Cardiac fibroblast (primary cell): ENCODE results near the gene GFPT2.

Experiments used
- DNase-seq, 2 donors: peaks; one replicate each; pipeline versions ENCODE4 v3.0.0 to v3.0.0-alpha.2; 2010; ENCODE audit warnings: low read depth in 2 of 2
- H3K4me3 ChIP-seq, 2 donors: replicated peaks in 1 of 2; 1 replicate in 1 of 2; 2 replicates in 1 of 2; pipeline ENCODE4 v1.5.1; 2011; ENCODE audit warnings: low read depth in 2 of 2, low read length in 2 of 2, mild to moderate bottlenecking in 2 of 2, moderate library complexity in 1 of 2
- CTCF ChIP-seq: IDR thresholded peaks from one replicate; pipeline ENCODE4 v1.5.1; 2011; ENCODE audit warnings: low read depth, mild to moderate bottlenecking, low read length, inconsistent platforms

The GFPT2 gene

GRCh38 chr5:180382926-180383325 is 29.8 kb upstream of the GFPT2 start:
- H3K4me3 ChIP-seq, result no peak overlapping the region
- DNase-seq, result no peak
- no peak for TF ChIP-seq CTCF

GRCh38 chr5:180381851-180382480 is 28.8 kb upstream of the GFPT2 start:
- no peak for TF ChIP-seq CTCF
- no peak for DNase-seq
- H3K4me3 ChIP-seq, result no peak overlapping the region

GRCh38 chr5:180381428-180381827 is 28.3 kb upstream of the GFPT2 start:
- no peak for TF ChIP-seq CTCF
- DNase-seq, result no peak
- H3K4me3 ChIP-seq, result no peak overlapping the region

- no peak overlapping the region for H3K4me3 ChIP-seq
- no peak for DNase-seq
- no peak for TF ChIP-seq CTCF
Observed at GRCh38 chr5:180380856-180381255, 27.7 kb upstream of the GFPT2 start.

GRCh38 chr5:180380441-180380840 is 27.3 kb upstream of the GFPT2 start:
- no peak overlapping the region for H3K4me3 ChIP-seq
- TF ChIP-seq CTCF, result no peak
- DNase-seq, result no peak

- no peak overlapping the region for H3K4me3 ChIP-seq
- no peak for TF ChIP-seq CTCF
- no peak for DNase-seq
Observed at GRCh38 chr5:180379355-180380070, 26.4 kb upstream of the GFPT2 start.
